Activated naive CD8-positive, alpha-beta T cell (primary cell): Measurements from ENCODE around the gene CISTR.
A peak's percentile ranks its signal among the peaks of the same experiment; 100 is the strongest.

Experiments used
- H3K27ac Mint-ChIP-seq: one replicate; pipeline ENCODE4 v1.8.0; 2021; ENCODE audit warnings: mixed read lengths
- H3K27me3 Mint-ChIP-seq: one replicate; pipeline ENCODE4 v1.8.0; 2021; ENCODE audit warnings: mixed read lengths
- H3K36me3 Mint-ChIP-seq: one replicate; pipeline ENCODE4 v1.8.0; 2021; ENCODE audit warnings: mixed read lengths
- H3K4me1 Mint-ChIP-seq: one replicate; pipeline ENCODE4 v1.8.0; 2021; ENCODE audit warnings: low read depth, mixed read lengths
- H3K4me3 Mint-ChIP-seq: one replicate; pipeline ENCODE4 v1.8.0; 2021; ENCODE audit warnings: mild to moderate bottlenecking, mixed read lengths
- H3K9me3 Mint-ChIP-seq: one replicate; pipeline ENCODE4 v1.8.0; 2021; ENCODE audit warnings: low read depth, mixed read lengths

Gene CISTR

DNA sequence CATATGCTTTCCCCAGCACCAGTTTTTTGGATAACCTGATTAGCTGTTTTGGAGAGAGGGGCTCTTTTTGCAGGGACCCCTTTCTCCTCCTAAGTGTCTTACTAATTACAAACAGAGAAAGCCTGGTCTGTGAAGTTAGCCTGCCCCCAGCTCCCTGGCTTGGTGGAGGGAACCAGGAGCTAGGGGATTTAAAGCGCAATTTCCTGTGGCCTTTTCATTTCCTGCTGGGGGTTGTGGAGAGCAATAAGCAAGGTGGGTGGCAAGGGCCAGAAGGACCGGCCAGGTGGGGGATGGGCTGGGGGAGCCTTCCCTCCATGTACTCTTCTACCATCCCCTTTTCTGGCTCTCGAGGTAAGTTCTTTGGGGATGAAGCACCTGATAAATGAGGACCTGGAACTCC lies 4.1 kb upstream of the CISTR start:
- Mint-ChIP-seq H3K27ac (no peak overlapping the region), H3K36me3 (no peaks in the 10 kb centered on the region), H3K4me3 (no peak overlapping the region), H3K4me1 (peaks cover 11% of the 10 kb centered on the region), H3K9me3 (no peaks in the 10 kb centered on the region), H3K27me3 (peaks cover 24% of the 10 kb centered on the region)

- no peaks in the 10 kb centered on the region for H3K36me3 Mint-ChIP-seq
- H3K4me1 Mint-ChIP-seq: peaks cover 11% of the 10 kb centered on the region
- no peaks in the 10 kb centered on the region for H3K9me3 Mint-ChIP-seq
- peaks cover 21% of the 10 kb centered on the region for H3K27me3 Mint-ChIP-seq
- H3K4me3 Mint-ChIP-seq: no peak overlapping the region
- no peak overlapping the region for H3K27ac Mint-ChIP-seq
Observed at GRCh38 chr12:53755451-53755891, 3.7 kb upstream of the CISTR start.

DNA sequence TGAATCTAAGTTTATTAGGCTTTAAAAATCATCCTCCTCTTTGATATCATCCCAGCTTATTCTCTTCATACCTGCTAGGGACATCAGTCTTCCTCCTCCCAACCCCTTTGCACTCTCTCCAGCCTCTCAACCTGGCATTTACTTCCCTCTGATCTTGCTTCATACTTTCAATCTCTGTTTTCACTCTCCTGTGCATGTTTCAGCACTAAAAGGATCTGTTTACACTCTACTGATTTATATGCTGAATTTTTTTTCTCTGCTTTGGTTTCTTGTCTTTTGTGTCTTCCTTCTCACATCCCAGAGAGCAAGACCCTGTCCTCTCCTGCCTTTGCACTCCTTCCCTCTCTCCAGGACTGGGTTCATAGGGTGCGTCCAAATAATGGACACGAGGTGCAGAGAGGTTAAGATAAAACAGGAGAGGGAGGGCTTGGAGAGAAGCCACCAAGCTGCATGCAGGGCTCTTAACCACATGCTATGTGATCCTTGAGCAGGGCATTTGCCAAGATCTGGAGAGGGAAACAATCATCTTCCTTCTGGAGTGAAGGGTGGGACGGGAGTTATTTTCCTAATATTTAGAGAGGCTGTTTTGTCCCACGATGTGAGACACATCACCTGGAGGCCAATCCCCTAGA lies 3.0 kb upstream of the CISTR start:
- Mint-ChIP-seq H3K27ac (no peak overlapping the region), H3K27me3 (peaks cover 17% of the 10 kb centered on the region), H3K4me1 (peaks cover 11% of the 10 kb centered on the region), H3K9me3 (no peaks in the 10 kb centered on the region), H3K36me3 (no peaks in the 10 kb centered on the region), H3K4me3 (no peak overlapping the region)

DNA sequence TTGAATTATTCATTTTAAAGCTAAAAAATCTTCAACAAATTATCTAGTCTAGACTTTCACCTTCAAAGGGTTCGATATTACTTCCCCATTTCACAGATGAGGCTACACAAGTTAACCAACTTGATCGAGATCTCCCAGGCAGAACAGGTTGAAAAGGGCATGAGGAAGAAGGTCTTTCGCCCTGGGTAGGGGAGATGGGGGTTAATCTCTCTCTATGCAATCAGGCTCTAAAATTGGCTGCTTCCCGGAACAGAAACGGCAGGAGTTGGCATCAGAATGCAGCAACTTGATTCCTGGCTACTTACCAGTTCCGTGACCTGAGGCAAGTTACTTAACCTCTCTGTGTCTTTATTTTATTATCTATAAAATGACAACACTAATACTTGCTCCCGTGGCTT lies 2.4 kb upstream of the CISTR start:
- Mint-ChIP-seq H3K27me3 (peaks cover 13% of the 10 kb centered on the region), H3K27ac (no peak overlapping the region), H3K9me3 (no peaks in the 10 kb centered on the region), H3K4me1 (peaks cover 11% of the 10 kb centered on the region), H3K36me3 (no peaks in the 10 kb centered on the region), H3K4me3 (no peak overlapping the region)

DNA sequence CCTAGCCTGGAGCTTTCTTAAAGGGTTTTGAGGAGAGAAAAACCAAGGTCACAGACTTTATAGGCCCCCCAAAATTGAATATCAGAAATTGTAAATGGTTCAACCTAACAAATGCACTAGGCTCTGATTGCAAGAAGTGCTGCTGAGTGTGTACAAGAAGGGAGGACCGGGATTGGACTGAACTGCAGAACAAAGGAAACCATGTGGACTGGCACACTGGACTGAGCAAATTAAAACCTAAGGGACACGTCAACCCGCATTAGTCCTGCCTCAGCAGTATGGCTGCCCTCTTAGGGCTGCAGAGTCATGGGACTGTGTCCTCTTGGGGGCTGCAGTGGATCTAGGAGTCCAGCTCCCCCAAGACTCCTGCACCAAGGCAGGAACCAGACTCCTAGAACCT lies 842 bp upstream of the CISTR start:
- Mint-ChIP-seq H3K4me1 (peaks cover 11% of the 10 kb centered on the region), H3K9me3 (no peaks in the 10 kb centered on the region), H3K27ac (no peak overlapping the region), H3K27me3 (peaks cover 4% of the 10 kb centered on the region), H3K36me3 (no peaks in the 10 kb centered on the region), H3K4me3 (no peak overlapping the region)

DNA sequence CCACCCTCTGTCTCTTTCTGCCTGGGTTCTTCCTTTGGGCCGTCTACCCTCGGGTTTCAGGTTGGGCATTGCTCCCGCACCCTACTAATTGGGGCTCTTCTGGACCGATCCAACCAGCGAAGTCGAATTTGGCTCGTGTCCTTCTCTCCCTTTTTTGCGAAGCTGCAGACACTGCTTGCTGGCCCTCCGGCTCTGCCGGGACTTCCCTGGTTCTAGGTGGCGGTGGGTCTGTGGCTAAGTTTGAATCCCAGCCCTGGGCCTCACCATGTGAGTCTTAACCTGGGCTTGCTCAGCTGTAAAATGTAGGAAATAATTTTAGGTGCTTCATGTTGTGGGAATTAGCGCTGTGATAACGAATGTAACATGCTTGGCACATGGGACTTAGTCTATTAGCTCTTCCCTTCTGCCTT lies 418 bp upstream of the CISTR start:
- H3K27me3 Mint-ChIP-seq: peaks cover 7% of the 10 kb centered on the region
- no peak overlapping the region for H3K4me3 Mint-ChIP-seq
- no peaks in the 10 kb centered on the region for H3K36me3 Mint-ChIP-seq
- no peak overlapping the region for H3K27ac Mint-ChIP-seq
- H3K9me3 Mint-ChIP-seq: no peaks in the 10 kb centered on the region
- H3K4me1 Mint-ChIP-seq: peaks cover 9% of the 10 kb centered on the region

- H3K4me1 Mint-ChIP-seq: peaks cover 5% of the 10 kb centered on the region
- peaks cover 14% of the 10 kb centered on the region for H3K27me3 Mint-ChIP-seq
- no peaks in the 10 kb centered on the region for H3K9me3 Mint-ChIP-seq
- no peak overlapping the region for H3K27ac Mint-ChIP-seq
- no peak overlapping the region for H3K4me3 Mint-ChIP-seq
- no peaks in the 10 kb centered on the region for H3K36me3 Mint-ChIP-seq
Observed at GRCh38 chr12:53750812-53751335, 905 bp downstream of the CISTR start.

DNA sequence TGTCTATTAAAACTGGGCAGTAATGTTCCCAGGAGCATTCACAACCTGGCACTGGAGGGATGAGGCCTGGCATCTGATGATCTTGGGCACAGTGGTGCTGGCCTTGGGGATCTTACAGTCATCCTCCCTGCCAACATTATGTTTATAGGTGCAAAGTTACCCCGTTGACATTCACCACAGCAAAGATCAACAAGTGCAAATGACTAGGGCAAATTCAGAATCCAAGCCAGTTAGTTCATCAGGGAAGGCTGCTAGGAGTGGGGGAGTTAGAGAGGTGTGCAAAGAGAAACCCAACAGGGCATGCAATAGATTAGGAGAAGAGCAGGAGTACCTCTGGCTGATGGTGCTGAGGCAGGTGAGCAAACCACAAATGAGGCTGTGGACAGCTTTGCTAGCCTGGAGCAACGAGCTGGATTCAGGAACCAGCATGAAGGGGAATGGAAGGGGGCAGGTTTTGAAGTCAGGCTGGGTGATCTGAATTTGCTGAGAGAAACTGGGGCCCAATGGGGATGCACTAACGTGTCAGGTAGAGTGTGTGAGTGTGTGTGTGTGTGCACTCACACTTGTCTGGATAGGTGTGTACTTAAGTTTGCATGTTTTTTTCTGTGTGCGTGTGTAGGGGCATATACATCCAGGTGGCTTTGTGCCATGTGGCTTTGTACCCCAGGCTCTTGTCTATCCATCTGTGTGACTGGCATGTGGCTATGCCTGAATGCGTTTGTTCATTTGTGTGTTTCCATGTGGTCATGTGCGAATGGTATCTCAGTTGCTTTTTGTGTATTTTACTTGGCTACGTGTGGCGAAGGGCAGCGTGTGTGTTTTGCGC lies 1.6 kb downstream of the CISTR start:
- peaks cover 5% of the 10 kb centered on the region for H3K4me1 Mint-ChIP-seq
- no peak overlapping the region for H3K4me3 Mint-ChIP-seq
- peaks cover 17% of the 10 kb centered on the region for H3K27me3 Mint-ChIP-seq
- H3K27ac Mint-ChIP-seq: no peak overlapping the region
- no peaks in the 10 kb centered on the region for H3K9me3 Mint-ChIP-seq
- H3K36me3 Mint-ChIP-seq: no peaks in the 10 kb centered on the region

DNA sequence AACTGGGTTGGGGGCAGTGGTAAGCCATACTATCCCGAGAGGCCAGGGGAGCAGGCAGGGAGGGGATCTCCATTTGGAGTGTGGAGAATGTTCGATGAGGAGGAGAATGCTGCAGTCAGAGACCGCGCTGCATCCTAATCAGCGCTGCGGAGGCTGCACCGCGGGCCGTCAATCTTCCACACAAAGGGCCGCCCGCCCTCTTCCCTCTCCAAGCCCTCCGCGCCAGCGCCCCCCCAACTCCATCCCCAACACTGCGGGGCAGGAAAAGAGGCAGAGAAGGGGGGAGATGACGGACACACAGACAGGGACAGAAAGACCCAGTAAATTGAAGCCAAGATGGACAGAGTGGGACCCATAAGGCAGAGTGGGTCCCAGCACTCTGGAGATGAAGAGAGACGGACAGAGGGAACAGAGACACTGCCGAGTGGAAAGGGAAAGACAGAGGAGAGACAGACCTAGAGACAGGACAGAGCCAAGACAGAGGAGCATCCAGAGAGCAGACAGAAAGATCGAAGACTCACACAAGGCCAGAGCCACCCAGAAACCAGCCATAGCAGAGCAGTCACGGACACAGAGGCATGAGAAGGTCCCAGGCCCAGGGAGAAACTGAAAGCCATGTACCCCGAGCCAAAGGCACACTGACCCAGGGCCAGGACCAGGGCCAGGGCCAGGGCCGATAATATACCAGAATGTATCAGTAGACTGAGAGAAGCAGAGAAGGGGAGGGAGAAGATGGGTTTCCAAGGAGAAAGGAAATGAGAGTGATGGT lies 3.5 kb downstream of the CISTR start:
- Mint-ChIP-seq H3K27ac (no peak overlapping the region), H3K36me3 (no peaks in the 10 kb centered on the region), H3K9me3 (no peaks in the 10 kb centered on the region), H3K4me3 (no peak overlapping the region), H3K4me1 (peaks cover 7% of the 10 kb centered on the region), H3K27me3 (peaks cover 31% of the 10 kb centered on the region)

DNA sequence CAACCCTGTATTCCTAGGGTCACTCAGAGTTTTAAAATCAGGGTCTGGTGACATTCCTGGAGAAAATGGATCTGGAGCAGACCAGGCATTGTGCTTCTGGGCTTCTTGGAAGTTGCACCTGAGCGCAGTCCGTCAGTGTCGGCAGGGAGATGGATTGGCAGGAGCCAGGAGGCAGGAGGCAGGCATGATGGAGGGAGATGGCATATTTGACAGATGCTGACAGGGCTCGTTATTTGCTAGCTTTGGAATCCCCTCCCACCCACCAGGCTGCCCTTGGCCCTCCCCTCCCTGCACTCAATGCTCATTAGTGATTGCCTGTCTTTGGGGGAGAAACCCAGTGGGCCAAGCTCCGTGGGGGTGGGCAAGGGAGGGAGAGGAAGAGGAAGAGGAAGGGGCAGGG lies 4.7 kb downstream of the CISTR start:
- Mint-ChIP-seq H3K4me1 (peaks cover 10% of the 10 kb centered on the region), H3K9me3 (no peaks in the 10 kb centered on the region), H3K36me3 (no peaks in the 10 kb centered on the region), H3K4me3 (peak overlapping the region; percentile 55), H3K27ac (no peak overlapping the region), H3K27me3 (peaks cover 40% of the 10 kb centered on the region)

GRCh38 chr12:53746592-53747092 lies 5.1 kb downstream of the CISTR start:
- H3K4me1 Mint-ChIP-seq: peaks cover 10% of the 10 kb centered on the region
- no peaks in the 10 kb centered on the region for H3K9me3 Mint-ChIP-seq
- H3K36me3 Mint-ChIP-seq: no peaks in the 10 kb centered on the region
- H3K27ac Mint-ChIP-seq: no peak overlapping the region
- H3K27me3 Mint-ChIP-seq: peaks cover 41% of the 10 kb centered on the region
- H3K4me3 Mint-ChIP-seq: peak overlapping the region; percentile 55

DNA sequence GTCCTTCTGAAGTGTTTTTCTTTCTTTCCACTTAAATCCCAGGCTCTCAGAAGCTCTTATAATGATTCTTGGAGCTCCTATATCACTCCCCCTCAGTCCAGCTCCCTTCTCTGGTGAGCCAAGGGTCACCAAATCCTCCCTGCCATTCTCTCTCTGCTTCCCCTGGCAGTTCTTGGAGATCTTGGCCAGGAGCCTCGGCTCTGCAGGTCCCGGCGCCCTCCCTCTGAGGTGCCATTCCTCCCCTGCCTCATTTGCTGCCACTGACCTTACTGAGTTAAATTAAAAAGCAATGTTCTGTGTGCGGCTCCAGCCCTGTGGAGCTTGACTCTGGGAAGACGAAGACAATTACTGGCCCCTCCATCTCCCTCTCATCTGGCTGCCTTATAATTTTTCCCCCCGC lies 7.0 kb downstream of the CISTR start:
- H3K36me3 Mint-ChIP-seq: no peaks in the 10 kb centered on the region
- no peak overlapping the region for H3K27ac Mint-ChIP-seq
- peaks cover 10% of the 10 kb centered on the region for H3K4me1 Mint-ChIP-seq
- H3K9me3 Mint-ChIP-seq: no peaks in the 10 kb centered on the region
- H3K4me3 Mint-ChIP-seq: no peak overlapping the region
- H3K27me3 Mint-ChIP-seq: peaks cover 41% of the 10 kb centered on the region

DNA sequence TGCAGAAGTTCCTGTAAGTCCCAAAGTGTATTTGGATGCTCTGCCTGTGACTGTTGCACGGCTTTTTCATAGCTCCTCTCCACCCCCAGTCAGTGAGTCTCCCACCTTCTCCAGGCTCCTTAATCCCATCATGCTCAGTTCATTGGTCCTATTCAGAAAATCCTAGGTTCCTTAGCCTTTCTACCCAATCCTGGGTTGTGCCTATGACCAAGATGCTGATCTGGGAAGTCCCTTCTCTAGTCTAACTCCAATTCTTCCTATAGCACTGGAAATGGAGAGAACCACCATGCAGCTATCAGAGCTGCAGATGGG lies 7.7 kb downstream of the CISTR start:
- Mint-ChIP-seq H3K27ac (no peak overlapping the region), H3K27me3 (peaks cover 42% of the 10 kb centered on the region), H3K36me3 (no peaks in the 10 kb centered on the region), H3K9me3 (no peaks in the 10 kb centered on the region), H3K4me3 (no peak overlapping the region), H3K4me1 (peaks cover 15% of the 10 kb centered on the region)

DNA sequence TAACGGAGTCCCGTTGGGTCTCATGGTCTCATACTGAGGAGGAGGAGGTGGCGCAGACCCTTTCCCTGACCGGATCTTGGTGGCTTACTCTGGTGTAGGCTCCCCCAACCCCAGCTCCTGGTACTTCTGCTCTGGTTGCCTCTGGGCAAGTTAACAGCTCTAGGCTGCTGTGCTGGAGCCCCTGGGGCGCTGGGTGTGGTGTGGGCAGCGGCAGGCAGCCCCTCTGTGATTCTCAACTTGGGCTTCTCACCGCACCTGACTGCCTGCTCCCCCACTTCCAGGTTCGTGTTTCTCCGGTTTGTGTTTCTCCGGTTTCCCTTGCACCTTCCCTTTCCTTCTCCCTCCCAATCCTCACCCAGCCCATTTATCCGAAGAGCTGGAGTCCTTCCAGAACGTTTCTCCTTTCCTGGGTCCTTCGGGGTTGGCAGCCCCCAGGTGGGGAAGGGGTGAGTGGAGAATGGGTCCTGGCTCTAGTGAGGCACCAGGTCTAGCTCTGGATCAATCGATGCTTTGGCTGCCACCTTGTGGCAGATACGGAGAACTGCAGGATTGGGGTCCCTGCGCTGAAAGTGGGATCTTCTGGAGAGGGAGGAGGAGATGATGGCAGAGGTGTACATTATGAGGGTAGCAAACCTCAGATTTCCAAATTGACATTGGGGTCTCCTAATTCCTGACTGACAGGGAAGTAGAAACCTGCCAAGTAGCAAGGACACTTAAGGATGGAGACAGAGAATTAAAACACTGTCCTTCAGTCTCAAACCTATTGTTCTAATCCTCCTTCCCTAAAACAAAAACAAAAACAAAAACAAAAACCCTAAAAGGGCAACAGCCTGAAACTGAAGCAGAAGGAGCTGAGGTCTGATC lies 8.3 kb downstream of the CISTR start:
- no peak overlapping the region for H3K27ac Mint-ChIP-seq

More for the DNA sequence above, 8.3 kb downstream of the CISTR start:
- H3K4me1 Mint-ChIP-seq: peaks cover 20% of the 10 kb centered on the region
- H3K27me3 Mint-ChIP-seq: peaks cover 45% of the 10 kb centered on the region
- H3K36me3 Mint-ChIP-seq: no peaks in the 10 kb centered on the region
- H3K4me3 Mint-ChIP-seq: peak overlapping the region; percentile 63
- H3K9me3 Mint-ChIP-seq: no peaks in the 10 kb centered on the region
